ENCODE measurements around the gene KCNH2.

DNA sequence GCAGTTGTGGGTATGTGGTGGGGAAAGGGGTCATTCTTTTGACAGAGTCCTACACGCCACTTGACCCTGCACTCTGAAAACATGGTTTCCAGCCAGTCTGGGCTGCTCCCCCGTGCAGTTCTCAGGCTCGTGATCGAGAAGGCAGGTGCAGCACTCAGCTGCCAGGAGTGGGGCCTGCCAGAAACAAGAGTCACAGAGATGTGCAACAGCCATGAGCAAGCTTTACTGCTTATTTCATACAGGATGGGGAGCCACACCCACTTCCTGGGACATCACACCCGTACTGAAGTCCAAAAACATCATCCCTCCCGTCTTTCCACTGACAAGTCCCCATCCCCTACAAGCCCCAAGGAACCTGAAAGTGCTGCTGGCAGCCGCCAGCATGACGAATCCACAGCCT is 36.8 kb upstream of the KCNH2 start:
- no peak for TF ChIP-seq EZH2 (IDR thresholded peaks at IDR 0.05; ENCODE audit: borderline replicate concordance, low read depth, low read length, poor library complexity, severe bottlenecking)
- TF ChIP-seq, protein P1, sequence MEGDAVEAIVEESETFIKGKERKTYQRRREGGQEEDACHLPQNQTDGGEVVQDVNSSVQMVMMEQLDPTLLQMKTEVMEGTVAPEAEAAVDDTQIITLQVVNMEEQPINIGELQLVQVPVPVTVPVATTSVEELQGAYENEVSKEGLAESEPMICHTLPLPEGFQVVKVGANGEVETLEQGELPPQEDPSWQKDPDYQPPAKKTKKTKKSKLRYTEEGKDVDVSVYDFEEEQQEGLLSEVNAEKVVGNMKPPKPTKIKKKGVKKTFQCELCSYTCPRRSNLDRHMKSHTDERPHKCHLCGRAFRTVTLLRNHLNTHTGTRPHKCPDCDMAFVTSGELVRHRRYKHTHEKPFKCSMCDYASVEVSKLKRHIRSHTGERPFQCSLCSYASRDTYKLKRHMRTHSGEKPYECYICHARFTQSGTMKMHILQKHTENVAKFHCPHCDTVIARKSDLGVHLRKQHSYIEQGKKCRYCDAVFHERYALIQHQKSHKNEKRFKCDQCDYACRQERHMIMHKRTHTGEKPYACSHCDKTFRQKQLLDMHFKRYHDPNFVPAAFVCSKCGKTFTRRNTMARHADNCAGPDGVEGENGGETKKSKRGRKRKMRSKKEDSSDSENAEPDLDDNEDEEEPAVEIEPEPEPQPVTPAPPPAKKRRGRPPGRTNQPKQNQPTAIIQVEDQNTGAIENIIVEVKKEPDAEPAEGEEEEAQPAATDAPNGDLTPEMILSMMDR (conservative IDR thresholded peaks at IDR 0.05; ENCODE audit: low read depth, low read length) = no peak
